ENCODE measurements around the gene RAB14.

Gene RAB14

GRCh38 chr9:121201738-121202533 is at the start of gene RAB14:
TSS of gene RAB14 (minus strand) at chr9:121201869. CDS start at chr9:121193412, 8,457 bp downstream.
- H4K20me1 ChIP-seq: peaks cover 43 to 45% (median 44%) of the 10 kb centered on the region in 11 experiments
- no peaks in the 10 kb centered on the region for H3K27me3 ChIP-seq
- peak within 1 kb of the TSS; percentile 92 to 99 (median 96) for H3K9ac ChIP-seq
- H3K4me3 ChIP-seq: peak within 1 kb of the TSS; percentile 88 to 100 (median 98)
- no peak for TF ChIP-seq Cebpa-rat (IDR thresholded peaks at IDR 0.05)
- H3K9me3 ChIP-seq (replicated peaks in 1 of 11): no peaks in the 10 kb centered on the region
- H3K4me2 ChIP-seq: peak within 1 kb of the TSS; percentile 86 to 99 (median 93)
- H3K27ac ChIP-seq: peak within 1 kb of the TSS; percentile 85 to 97 (median 95)
- peaks cover 27 to 51% (median 46%) of the 10 kb centered on the region in 10 experiments for H3K4me1 ChIP-seq
- H3K36me3 ChIP-seq: no peaks in the 10 kb centered on the region; a peak in 1 of 22 replicates

DNA sequence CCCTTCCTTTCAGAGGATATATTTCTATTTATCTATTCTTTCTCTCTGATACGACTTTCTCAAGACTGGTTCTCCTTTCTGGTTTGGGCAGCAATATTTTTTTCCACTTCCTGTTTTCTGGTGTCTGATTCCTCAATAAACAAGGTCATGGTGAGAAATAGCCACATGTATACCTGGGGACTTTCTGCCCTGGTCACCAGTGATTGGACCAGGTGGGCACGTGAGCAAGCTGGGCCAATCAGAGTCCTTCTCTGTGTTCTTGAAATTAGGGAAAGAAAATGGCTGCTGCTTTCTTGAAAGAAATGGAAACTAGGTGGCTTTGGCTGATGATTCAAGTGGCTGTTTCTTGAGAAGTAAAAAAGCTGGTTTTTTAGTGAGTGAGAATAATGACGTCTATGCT is 47.9 kb upstream of the RAB14 start:
- TF ChIP-seq Cebpa-rat (IDR thresholded peaks at IDR 0.05): 0 out of 22 replicates have a peak, but pooled peaks of 1 of the 11 experiments have one; percentile 24
- Histone ChIP-seq H3K4me1 (peaks cover 18 to 75% (median 40%) of the 10 kb centered on the region in 10 experiments), H3K27ac (peak overlapping the region in 5 of 11 experiments; percentile 41 to 81 (median 60); a peak in 11 of 22 replicates), H3K4me2 (peak overlapping the region in 5 of 11 experiments; percentile 14 to 66 (median 57); a peak in 10 of 22 replicates), H4K20me1 (peaks cover 0 to 5% (median 0%) of the 10 kb centered on the region in 11 experiments; a peak in 1 of 22 replicates), H3K9ac (no peak overlapping the region; a peak in 2 of 22 replicates), H3K4me3 (no peak overlapping the region), H3K9me3 (replicated peaks in 1 of 11) (peaks cover under 1 to 7% (median 2%) of the 10 kb centered on the region in 11 experiments; a peak in 20 of 22 replicates), H3K36me3 (no peaks in the 10 kb centered on the region), H3K27me3 (no peaks in the 10 kb centered on the region)

DNA sequence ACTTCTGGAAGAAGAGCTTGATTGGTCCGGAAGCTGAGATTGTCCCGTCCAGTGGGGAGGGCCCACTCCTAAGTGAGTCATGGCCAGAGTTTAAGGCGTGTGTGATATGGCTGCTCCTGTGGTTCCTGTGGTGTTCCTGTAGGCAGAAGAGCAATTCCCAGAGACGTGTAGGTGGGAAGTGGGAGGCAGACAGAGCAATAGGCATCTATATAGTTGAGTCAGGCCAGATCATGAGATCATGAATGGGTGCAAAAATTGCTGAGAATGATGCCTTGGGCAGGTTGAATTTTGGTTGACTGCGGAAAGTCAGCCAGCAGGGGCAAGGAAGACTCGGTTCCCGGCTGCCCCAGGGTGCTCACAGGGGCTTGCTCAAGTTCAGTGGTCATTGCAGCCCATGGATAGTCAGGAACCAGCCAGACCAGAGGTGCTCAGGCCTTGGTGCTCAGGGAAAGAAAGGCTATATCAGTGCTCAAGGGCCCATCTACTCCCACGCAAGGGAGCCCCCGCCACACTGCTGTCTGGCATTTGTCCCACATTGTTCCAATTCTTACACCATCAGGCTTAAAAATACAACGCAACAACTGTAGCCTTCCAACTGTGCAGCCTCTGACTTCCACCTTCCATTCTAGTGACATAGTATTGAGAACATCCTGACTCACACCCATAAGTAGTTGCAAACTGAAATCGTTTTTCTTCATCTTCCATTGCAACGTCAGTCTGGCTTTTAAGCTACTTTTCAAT is 45.3 kb upstream of the RAB14 start:
- H3K9ac ChIP-seq: no peak overlapping the region
- H3K36me3 ChIP-seq: peaks cover 0 to 2% (median 0%) of the 10 kb centered on the region in 11 experiments; a peak in 1 of 22 replicates
- peaks cover 12 to 21% (median 18%) of the 10 kb centered on the region in 11 experiments for H3K9me3 ChIP-seq (replicated peaks in 1 of 11)
- TF ChIP-seq Cebpa-rat (IDR thresholded peaks at IDR 0.05): no peak
- no peak overlapping the region for H3K27ac ChIP-seq
- no peak overlapping the region for H3K4me3 ChIP-seq
- H3K27me3 ChIP-seq: no peaks in the 10 kb centered on the region
- H4K20me1 ChIP-seq: no peaks in the 10 kb centered on the region
- H3K4me2 ChIP-seq: peak overlapping the region in 3 of 11 experiments; percentile 20 to 39 (median 36); a peak in 3 of 22 replicates
- peaks cover 0 to 49% (median 14%) of the 10 kb centered on the region in 10 experiments; a peak in 15 of 20 replicates for H3K4me1 ChIP-seq

GRCh38 chr9:121242959-121243346 is 41.3 kb upstream of the RAB14 start:
- peaks cover 12 to 21% (median 18%) of the 10 kb centered on the region in 11 experiments for H3K9me3 ChIP-seq (replicated peaks in 1 of 11)
- H3K36me3 ChIP-seq: peaks cover 0 to 2% (median 0%) of the 10 kb centered on the region in 11 experiments; a peak in 1 of 22 replicates
- TF ChIP-seq Cebpa-rat (IDR thresholded peaks at IDR 0.05): no peak
- H4K20me1 ChIP-seq: no peaks in the 10 kb centered on the region
- H3K4me3 ChIP-seq: no peak overlapping the region
- peaks cover 0 to 9% (median 0%) of the 10 kb centered on the region in 10 experiments; a peak in 5 of 20 replicates for H3K4me1 ChIP-seq
- H3K4me2 ChIP-seq: no peak overlapping the region
- H3K27ac ChIP-seq: no peak overlapping the region
- no peak overlapping the region for H3K9ac ChIP-seq
- no peaks in the 10 kb centered on the region for H3K27me3 ChIP-seq

- Histone ChIP-seq H3K4me1 (peaks cover 0 to 9% (median 1%) of the 10 kb centered on the region in 10 experiments; a peak in 5 of 20 replicates), H3K27me3 (no peaks in the 10 kb centered on the region), H3K36me3 (peaks cover 0 to 2% (median 0%) of the 10 kb centered on the region in 11 experiments; a peak in 1 of 22 replicates), H3K9ac (no peak overlapping the region), H3K4me2 (no peak overlapping the region), H3K27ac (no peak overlapping the region), H3K9me3 (replicated peaks in 1 of 11) (peaks cover 12 to 21% (median 18%) of the 10 kb centered on the region in 11 experiments), H3K4me3 (no peak overlapping the region), H4K20me1 (no peaks in the 10 kb centered on the region)
- TF ChIP-seq Cebpa-rat (IDR thresholded peaks at IDR 0.05): no peak
Measured at GRCh38 chr9:121242219-121242958, 40.7 kb upstream of the RAB14 start.

- Histone ChIP-seq H3K4me1 (peaks cover 0 to 7% (median 0%) of the 10 kb centered on the region in 10 experiments; a peak in 2 of 20 replicates), H3K36me3 (peaks cover 0 to 2% (median 0%) of the 10 kb centered on the region in 11 experiments; a peak in 2 of 22 replicates), H3K9me3 (replicated peaks in 1 of 11) (peaks cover 12 to 21% (median 18%) of the 10 kb centered on the region in 11 experiments), H3K27ac (no peak overlapping the region), H3K27me3 (no peaks in the 10 kb centered on the region), H3K4me3 (no peak overlapping the region), H3K9ac (no peak overlapping the region), H4K20me1 (no peaks in the 10 kb centered on the region), H3K4me2 (no peak overlapping the region)
- TF ChIP-seq Cebpa-rat (IDR thresholded peaks at IDR 0.05): no peak
Measured at GRCh38 chr9:121240472-121241135, 38.9 kb upstream of the RAB14 start.

DNA sequence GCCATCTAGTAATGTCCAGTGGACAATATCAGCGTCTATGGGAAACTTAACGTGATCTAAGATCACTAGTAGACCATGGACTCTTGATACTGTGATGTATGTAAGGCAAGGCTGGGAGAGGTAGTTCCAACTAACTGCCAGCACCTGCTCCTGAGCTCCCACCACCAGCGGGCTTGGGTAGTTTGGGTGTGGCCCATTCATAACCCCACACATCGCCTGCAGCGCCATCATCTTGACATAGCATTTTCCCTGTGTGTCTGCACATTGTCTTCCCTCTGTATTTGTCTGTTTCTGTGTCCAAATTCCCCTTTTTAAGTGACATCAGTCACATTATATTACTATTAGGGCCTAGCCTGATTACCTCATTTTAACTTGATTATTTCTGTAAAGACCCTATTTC is 38.2 kb upstream of the RAB14 start:
- no peak overlapping the region for H3K4me3 ChIP-seq
- TF ChIP-seq Cebpa-rat (IDR thresholded peaks at IDR 0.05): no peak
- H3K4me1 ChIP-seq: peaks cover 0 to 8% (median 2%) of the 10 kb centered on the region in 10 experiments; a peak in 11 of 20 replicates
- H3K4me2 ChIP-seq: no peak overlapping the region
- H4K20me1 ChIP-seq: no peaks in the 10 kb centered on the region
- no peak overlapping the region for H3K9ac ChIP-seq
- H3K27ac ChIP-seq: no peak overlapping the region
- H3K36me3 ChIP-seq: peaks cover 0 to 2% (median 0%) of the 10 kb centered on the region in 11 experiments; a peak in 2 of 22 replicates
- H3K9me3 ChIP-seq (replicated peaks in 1 of 11): peaks cover 12 to 21% (median 17%) of the 10 kb centered on the region in 11 experiments
- H3K27me3 ChIP-seq: no peaks in the 10 kb centered on the region

- H3K27me3 ChIP-seq: no peaks in the 10 kb centered on the region
- no peak overlapping the region for H3K4me2 ChIP-seq
- no peaks in the 10 kb centered on the region; a peak in 1 of 22 replicates for H3K36me3 ChIP-seq
- no peaks in the 10 kb centered on the region for H4K20me1 ChIP-seq
- H3K9me3 ChIP-seq (replicated peaks in 1 of 11): peaks cover 7 to 15% (median 10%) of the 10 kb centered on the region in 11 experiments
- no peak for TF ChIP-seq Cebpa-rat (IDR thresholded peaks at IDR 0.05)
- H3K27ac ChIP-seq: no peak overlapping the region
- H3K4me1 ChIP-seq: peaks cover 4 to 16% (median 10%) of the 10 kb centered on the region in 10 experiments
- no peak overlapping the region for H3K9ac ChIP-seq
- H3K4me3 ChIP-seq: no peak overlapping the region
Measured at GRCh38 chr9:121239071-121239470, 37.4 kb upstream of the RAB14 start.
